ENCODE measurements around the gene REEP3. TPM values are rescaled to one million over a fixed set of nuclear protein-coding genes. Genes with fewer than 3 reads are reported as not detected.

Gene REEP3
- total and polyA plus RNA-seq, 2 of the 8 experiments (the other 6 are each of a cell fraction or from before 2014, with no cell fraction given), result 5.8 to 31.5 TPM

DNA sequence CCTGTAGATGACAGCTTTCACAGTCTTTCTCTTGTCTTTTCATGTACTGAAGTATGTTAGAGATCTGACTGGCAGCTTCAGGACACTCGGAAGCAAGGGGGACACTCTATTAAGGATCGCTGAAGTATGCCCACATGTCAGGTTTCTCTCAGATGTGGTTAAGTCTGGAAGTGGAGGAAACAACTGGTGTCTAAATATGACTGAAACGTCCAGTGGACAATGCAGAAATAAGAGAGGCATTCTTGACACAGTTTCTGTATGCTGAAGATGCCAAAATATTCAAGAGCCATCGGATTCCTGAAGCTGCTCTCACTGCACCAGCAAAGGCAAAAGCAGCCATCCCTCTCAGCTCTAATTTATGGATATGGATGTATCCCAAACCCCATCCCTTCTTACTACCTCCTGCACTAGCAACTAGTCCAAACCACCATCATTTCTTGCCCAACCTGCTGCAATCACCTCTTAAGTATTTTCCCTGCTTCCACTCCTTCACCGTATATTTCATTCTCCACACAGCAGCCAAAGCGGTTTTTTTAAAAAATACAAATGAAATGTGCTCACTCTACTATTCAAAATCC, 113.4 kb downstream of the REEP3 start (continued):
- no peak for TF ChIP-seq CHD7 (IDR thresholded peaks at IDR 0.05; ENCODE audit: insufficient replicate concordance, low read length)
- no peak for TF ChIP-seq ASH2L (IDR thresholded peaks at IDR 0.05; ENCODE audit: low read length)
- no peak for TF ChIP-seq RFX5 (IDR thresholded peaks at IDR 0.05; ENCODE audit: borderline replicate concordance, low read depth, low read length)
- TF ChIP-seq SP4 (IDR thresholded peaks at IDR 0.05; ENCODE audit: low read length), result no peak
- no peak for TF ChIP-seq E2F6 (IDR thresholded peaks at IDR 0.05)
- TF ChIP-seq USF2 (IDR thresholded peaks at IDR 0.05; ENCODE audit: low read length), result no peak
- TF ChIP-seq SP2 (IDR thresholded peaks at IDR 0.05; ENCODE audit: low read length), result no peak
- TF ChIP-seq CHD1 (IDR thresholded peaks at IDR 0.05; ENCODE audit: low read depth, low read length), result no peak

All from H1 (cell line).